Measurements from ENCODE around the gene TIGAR. TPM values are rescaled to one million over a fixed set of nuclear protein-coding genes. Genes with fewer than 3 reads are reported as not detected.

Gene TIGAR
- total and polyA plus RNA-seq, 2 donors (not counting 1 experiment from before 2014, with no cell fraction given), result 2.3 to 6.6 TPM

DNA sequence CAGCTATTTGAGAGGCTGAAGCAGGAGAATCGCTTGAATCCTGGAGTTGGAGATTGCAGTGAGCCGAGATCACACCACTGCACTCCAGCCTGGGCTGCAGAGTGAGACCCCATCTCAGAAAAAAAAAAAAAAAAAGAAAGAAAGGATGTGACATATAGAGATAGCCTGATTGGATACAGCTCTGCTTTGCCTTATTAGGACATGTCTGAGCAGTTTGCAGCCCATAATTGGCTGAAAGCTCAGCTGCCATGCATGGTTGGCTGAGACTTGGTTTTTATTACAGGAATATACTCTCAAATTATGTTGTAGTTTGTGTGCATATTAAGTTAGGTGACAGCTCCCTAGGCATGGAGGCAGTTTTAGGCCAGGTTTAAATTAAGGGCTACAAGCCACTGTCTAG is 6.3 kb downstream of the TIGAR start:
- H3K9ac ChIP-seq (ENCODE audit: low read length), result no peak overlapping the region
- H3K27me3 ChIP-seq (replicated peaks in 1 of 4; ENCODE audit: control extremely low read depth in 1 of 4, control insufficient read depth in 3 of 4, insufficient read depth in 4 of 4, low read length in 3 of 4), result no peaks in the 10 kb centered on the region
- no peak overlapping the region for H3K27ac ChIP-seq (ENCODE audit: low read length in 2 of 2)
- DNase-seq (no peak), ATAC-seq (ENCODE audit: low read depth) (no peak)
- TF ChIP-seq EZH2 (IDR thresholded peaks at IDR 0.05; ENCODE audit: borderline replicate concordance, insufficient read depth, low read depth, low read length, poor library complexity, severe bottlenecking), result no peak
- TF ChIP-seq, protein P1, sequence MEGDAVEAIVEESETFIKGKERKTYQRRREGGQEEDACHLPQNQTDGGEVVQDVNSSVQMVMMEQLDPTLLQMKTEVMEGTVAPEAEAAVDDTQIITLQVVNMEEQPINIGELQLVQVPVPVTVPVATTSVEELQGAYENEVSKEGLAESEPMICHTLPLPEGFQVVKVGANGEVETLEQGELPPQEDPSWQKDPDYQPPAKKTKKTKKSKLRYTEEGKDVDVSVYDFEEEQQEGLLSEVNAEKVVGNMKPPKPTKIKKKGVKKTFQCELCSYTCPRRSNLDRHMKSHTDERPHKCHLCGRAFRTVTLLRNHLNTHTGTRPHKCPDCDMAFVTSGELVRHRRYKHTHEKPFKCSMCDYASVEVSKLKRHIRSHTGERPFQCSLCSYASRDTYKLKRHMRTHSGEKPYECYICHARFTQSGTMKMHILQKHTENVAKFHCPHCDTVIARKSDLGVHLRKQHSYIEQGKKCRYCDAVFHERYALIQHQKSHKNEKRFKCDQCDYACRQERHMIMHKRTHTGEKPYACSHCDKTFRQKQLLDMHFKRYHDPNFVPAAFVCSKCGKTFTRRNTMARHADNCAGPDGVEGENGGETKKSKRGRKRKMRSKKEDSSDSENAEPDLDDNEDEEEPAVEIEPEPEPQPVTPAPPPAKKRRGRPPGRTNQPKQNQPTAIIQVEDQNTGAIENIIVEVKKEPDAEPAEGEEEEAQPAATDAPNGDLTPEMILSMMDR (IDR thresholded peaks at IDR 0.05), result no peak
- H2AFZ ChIP-seq (ENCODE audit: insufficient read depth, low read depth, low read length, poor library complexity, severe bottlenecking), result no peak overlapping the region
- Mint-ChIP-seq H3K27me3 (no peaks in the 10 kb centered on the region), H3K4me3 (no peak overlapping the region), H3K4me1 (peaks cover 20% of the 10 kb centered on the region), H3K27ac (no peak overlapping the region), H3K9me3 (ENCODE audit: insufficient read depth) (no peaks in the 10 kb centered on the region)
- ChIA-PET CTCF (no interaction called here), POLR2A (no interaction called here)
- WGBS (ENCODE audit: insufficient coverage), result 100% methylated on average over 2 of the region's 2 CpGs
- peaks cover 59% of the 10 kb centered on the region for H3K79me2 ChIP-seq (ENCODE audit: control insufficient read depth, insufficient read depth, low read length)
- H3K4me3 ChIP-seq (ENCODE audit: control extremely low read depth in 1 of 5, extremely low read depth in 1 of 5, insufficient read depth in 1 of 5, low read depth in 2 of 5, low read length in 4 of 5), result no peak overlapping the region
- peaks cover 13% of the 10 kb centered on the region for H4K20me1 ChIP-seq (ENCODE audit: control insufficient read depth, insufficient read depth, low read length, poor library complexity, severe bottlenecking)
- H3K9me3 ChIP-seq (ENCODE audit: control extremely low read depth in 1 of 3, control insufficient read depth in 2 of 3, insufficient read depth in 1 of 3, low read length in 2 of 3), result no peaks in the 10 kb centered on the region
- peaks cover 14 to 15% of the 10 kb centered on the region in 2 donors for H3K4me1 ChIP-seq (ENCODE audit: control insufficient read depth in 2 of 2, insufficient read depth in 2 of 2, low read length in 2 of 2)
- H3K36me3 ChIP-seq (replicated peaks in 1 of 2; ENCODE audit: control extremely low read depth in 1 of 2, control insufficient read depth in 1 of 2, extremely low read depth in 1 of 2, insufficient read depth in 2 of 2, low read length in 1 of 2), result peaks cover 7% of the 10 kb centered on the region in 2 experiments
- intact Hi-C loops (cut with micrococcal nuclease), result no loop called here
- no peak overlapping the region for H3K4me2 ChIP-seq (replicated peaks; ENCODE audit: low read depth, low read length, poor library complexity, severe bottlenecking)

DNA sequence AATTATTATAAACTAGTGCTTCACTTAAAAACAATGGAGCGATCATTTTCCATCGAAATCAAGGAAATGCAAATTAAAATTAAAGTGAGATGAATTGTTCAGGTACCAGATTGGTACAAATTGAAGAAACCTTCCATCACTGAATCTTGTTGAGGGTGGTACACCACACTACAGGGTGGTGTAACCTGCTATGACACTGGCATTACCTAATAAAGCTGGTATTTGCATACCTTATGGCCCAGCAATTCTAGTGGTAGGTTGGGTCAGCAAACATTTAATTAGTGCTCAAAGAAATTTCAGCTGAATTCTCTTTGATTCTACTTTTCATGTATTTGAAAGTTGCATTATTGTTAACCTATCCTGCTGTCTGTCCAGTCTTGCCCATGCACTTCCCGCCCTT is 9.2 kb downstream of the TIGAR start:
- Histone ChIP-seq H3K27me3 (replicated peaks in 1 of 4; ENCODE audit: control extremely low read depth in 1 of 4, control insufficient read depth in 3 of 4, insufficient read depth in 4 of 4, low read length in 3 of 4) (no peaks in the 10 kb centered on the region), H3K4me1 (ENCODE audit: control insufficient read depth in 2 of 2, insufficient read depth in 2 of 2, low read length in 2 of 2) (no peaks in the 10 kb centered on the region), H3K9me3 (ENCODE audit: control extremely low read depth in 1 of 3, control insufficient read depth in 2 of 3, insufficient read depth in 1 of 3, low read length in 2 of 3) (no peaks in the 10 kb centered on the region), H3K4me2 (replicated peaks; ENCODE audit: low read depth, low read length, poor library complexity, severe bottlenecking) (no peak overlapping the region), H3K79me2 (ENCODE audit: control insufficient read depth, insufficient read depth, low read length) (peaks cover 35% of the 10 kb centered on the region), H4K20me1 (ENCODE audit: control insufficient read depth, insufficient read depth, low read length, poor library complexity, severe bottlenecking) (peaks cover 13% of the 10 kb centered on the region), H2AFZ (ENCODE audit: insufficient read depth, low read depth, low read length, poor library complexity, severe bottlenecking) (no peak overlapping the region), H3K27ac (ENCODE audit: low read length in 2 of 2) (no peak overlapping the region), H3K4me3 (ENCODE audit: control extremely low read depth in 1 of 5, extremely low read depth in 1 of 5, insufficient read depth in 1 of 5, low read depth in 2 of 5, low read length in 4 of 5) (no peak overlapping the region), H3K36me3 (replicated peaks in 1 of 2; ENCODE audit: control extremely low read depth in 1 of 2, control insufficient read depth in 1 of 2, extremely low read depth in 1 of 2, insufficient read depth in 2 of 2, low read length in 1 of 2) (peaks cover 9 to 10% of the 10 kb centered on the region in 2 experiments), H3K9ac (ENCODE audit: low read length) (no peak overlapping the region)
- DNase-seq, result no peak
- no CpG with 5 or more reads among the region's 3 CpGs for WGBS (ENCODE audit: insufficient coverage)
- intact Hi-C loops (cut with micrococcal nuclease), result no loop called here
- Mint-ChIP-seq H3K27me3 (no peaks in the 10 kb centered on the region), H3K27ac (no peak overlapping the region), H3K4me1 (peaks cover 7% of the 10 kb centered on the region), H3K9me3 (ENCODE audit: insufficient read depth) (no peaks in the 10 kb centered on the region), H3K4me3 (no peak overlapping the region)
- ChIA-PET CTCF (no interaction called here), POLR2A (no interaction called here)
- no peak for ATAC-seq (ENCODE audit: low read depth)
- TF ChIP-seq, protein P1 (IDR thresholded peaks at IDR 0.05), result no peak
- TF ChIP-seq EZH2 (IDR thresholded peaks at IDR 0.05; ENCODE audit: borderline replicate concordance, insufficient read depth, low read depth, low read length, poor library complexity, severe bottlenecking), result no peak
